CD4-positive, alpha-beta T cell (primary cell): ENCODE measurements around the gene RBPJL. TPM values are rescaled to one million over a fixed set of nuclear protein-coding genes. Genes with fewer than 3 reads are reported as not detected.

ENCODE experiments used
- ATAC-seq: fragments of 200-7000 bp; cut with Tn5 transposase; one replicate; pipeline ENCODE4 v1.10.0; 2022; ENCODE audit warnings: mild to moderate bottlenecking; ENCODE audit not compliant: poor library complexity
- CTCF ChIA-PET: fragments of 350-600 bp; sonication (Branson Sonifier 250); formaldehyde crosslinking; loops from one replicate; lab custom pipeline; 2021; ENCODE audit warnings: antibody characterized with exemption, inconsistent platforms; lab: Charles Lee
- POLR2A ChIA-PET: fragments of 350-600 bp; sonication (Branson Sonifier 250); formaldehyde crosslinking; loops from one replicate; lab custom pipeline; 2021; ENCODE audit warnings: antibody characterized with exemption, inconsistent platforms; lab: Charles Lee
- DNase-seq, 14 experiments: peaks; one replicate each; pipeline ENCODE4 v3.0.0-alpha.2; 2013 to 2020; ENCODE audit warnings: mixed read lengths in 2 of 14
- H3K27ac ChIP-seq, 2 donors: one replicate each; pipeline versions ENCODE4 v1.5.1 to v1.7.0; 2013; ENCODE audit warnings: low read length in 2 of 2, low read depth in 1 of 2, mild to moderate bottlenecking in 1 of 2
- H3K27me3 ChIP-seq, 2 experiments: 1 replicate in 1 of 2; 2 replicates in 1 of 2; pipeline versions ENCODE4 v1.6.1 to v1.7.0; 2013; ENCODE audit warnings: low read length in 2 of 2, control low read depth in 1 of 2, mild to moderate bottlenecking in 1 of 2, moderate library complexity in 1 of 2; ENCODE audit not compliant: insufficient read depth in 2 of 2, control insufficient read depth in 1 of 2
- H3K36me3 ChIP-seq: one replicate; pipeline ENCODE4 v1.6.1; 2013; ENCODE audit warnings: low read length, control low read depth; ENCODE audit not compliant: insufficient read depth
- H3K4me1 ChIP-seq: one replicate; pipeline ENCODE4 v1.6.1; 2013; ENCODE audit warnings: low read length, control low read depth; ENCODE audit not compliant: insufficient read depth
- H3K4me3 ChIP-seq: one replicate; pipeline ENCODE4 v1.5.1; 2013; ENCODE audit warnings: mild to moderate bottlenecking, low read length, moderate library complexity
- H3K9me3 ChIP-seq, 2 experiments: 1 replicate in 1 of 2; 2 replicates in 1 of 2; pipeline versions ENCODE4 v1.6.1 to v1.7.0; 2013; ENCODE audit warnings: low read length in 2 of 2, mild to moderate bottlenecking in 2 of 2, control low read depth in 1 of 2, moderate library complexity in 1 of 2; ENCODE audit not compliant: control insufficient read depth in 1 of 2, insufficient read depth in 1 of 2
- H3K27ac Mint-ChIP-seq: one replicate; pipeline ENCODE4 v1.8.0; 2020; ENCODE audit warnings: mixed read lengths
- H3K27me3 Mint-ChIP-seq: one replicate; pipeline ENCODE4 v1.8.0; 2021; ENCODE audit warnings: mixed read lengths
- H3K36me3 Mint-ChIP-seq: one replicate; pipeline ENCODE4 v1.8.0; 2021; ENCODE audit warnings: low read depth, mixed read lengths
- H3K4me1 Mint-ChIP-seq: one replicate; pipeline ENCODE4 v1.8.0; 2021; ENCODE audit warnings: low read depth, mixed read lengths
- H3K4me3 Mint-ChIP-seq: one replicate; pipeline ENCODE4 v1.8.0; 2020; ENCODE audit warnings: mild to moderate bottlenecking, mixed read lengths
- H3K9me3 Mint-ChIP-seq: one replicate; pipeline ENCODE4 v1.8.0; 2020; ENCODE audit warnings: mixed read lengths
- intact Hi-C, 2 experiments: fragments of 100-400 bp; cut with DNase I in 1 of 2; cut with micrococcal nuclease in 1 of 2; formaldehyde crosslinking; loops; one replicate each; pipeline versions ENCODE4 v1.15.1 to v1.9.0; 2023 to 2025; cut with DNase I, micrococcal nuclease
- total RNA-seq, 174 experiments: library from RNA in 2 of 174; stranded (reverse) in 2 of 174; gene quantifications; one replicate each; pipeline ENCODE4 v1.2.3 and lab custom pipeline; 2021 to 2026
- TF ChIP-seq, protein P1 (sequence below): fragments of 200-600 bp; IDR thresholded peaks from one replicate; pipeline ENCODE4 v1.8.0; 2022; ENCODE audit warnings: antibody characterized with exemption, mild to moderate bottlenecking

Gene RBPJL
- total RNA-seq, 2 experiments from 2014 or later = not detected

DNA sequence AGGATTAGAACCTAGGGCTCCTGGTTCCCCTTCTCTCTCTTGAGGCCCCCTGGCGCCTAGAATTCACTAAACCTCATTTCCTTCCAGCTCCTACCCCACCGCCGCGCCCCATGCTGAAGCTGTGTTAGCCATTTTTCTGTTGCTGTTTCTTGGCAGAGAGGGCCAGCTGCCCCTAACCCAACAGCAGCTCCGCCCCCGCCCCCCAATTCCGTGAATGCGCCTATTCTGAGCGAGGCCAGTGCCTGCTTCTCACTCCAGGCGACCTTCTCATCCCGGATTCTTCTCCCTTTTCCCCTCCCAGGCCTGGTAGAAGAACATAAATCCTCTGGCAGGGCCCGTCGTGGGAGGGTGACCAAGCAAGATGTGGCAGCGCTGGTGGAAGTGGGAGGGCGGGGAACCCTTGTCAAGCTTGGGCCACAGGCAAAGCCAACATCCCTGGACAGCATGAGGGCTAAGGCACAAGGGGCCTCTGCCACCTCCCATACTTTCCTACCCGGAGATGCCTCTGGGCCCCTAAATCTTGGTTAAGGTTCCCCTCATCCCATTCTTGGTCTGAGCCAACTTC, 518 bp downstream of the RBPJL start:
- DNase-seq = no peak
- TF ChIP-seq, protein P1, sequence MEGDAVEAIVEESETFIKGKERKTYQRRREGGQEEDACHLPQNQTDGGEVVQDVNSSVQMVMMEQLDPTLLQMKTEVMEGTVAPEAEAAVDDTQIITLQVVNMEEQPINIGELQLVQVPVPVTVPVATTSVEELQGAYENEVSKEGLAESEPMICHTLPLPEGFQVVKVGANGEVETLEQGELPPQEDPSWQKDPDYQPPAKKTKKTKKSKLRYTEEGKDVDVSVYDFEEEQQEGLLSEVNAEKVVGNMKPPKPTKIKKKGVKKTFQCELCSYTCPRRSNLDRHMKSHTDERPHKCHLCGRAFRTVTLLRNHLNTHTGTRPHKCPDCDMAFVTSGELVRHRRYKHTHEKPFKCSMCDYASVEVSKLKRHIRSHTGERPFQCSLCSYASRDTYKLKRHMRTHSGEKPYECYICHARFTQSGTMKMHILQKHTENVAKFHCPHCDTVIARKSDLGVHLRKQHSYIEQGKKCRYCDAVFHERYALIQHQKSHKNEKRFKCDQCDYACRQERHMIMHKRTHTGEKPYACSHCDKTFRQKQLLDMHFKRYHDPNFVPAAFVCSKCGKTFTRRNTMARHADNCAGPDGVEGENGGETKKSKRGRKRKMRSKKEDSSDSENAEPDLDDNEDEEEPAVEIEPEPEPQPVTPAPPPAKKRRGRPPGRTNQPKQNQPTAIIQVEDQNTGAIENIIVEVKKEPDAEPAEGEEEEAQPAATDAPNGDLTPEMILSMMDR = no peak
- H3K4me1 ChIP-seq = peaks cover 13% of the 10 kb centered on the region
- Mint-ChIP-seq H3K4me1 (peaks cover 7% of the 10 kb centered on the region), H3K27me3 (peaks cover 83% of the 10 kb centered on the region), H3K36me3 (no peaks in the 10 kb centered on the region), H3K4me3 (no peak overlapping the region), H3K9me3 (no peaks in the 10 kb centered on the region), H3K27ac (no peak overlapping the region)
- no peak overlapping the region for H3K27ac ChIP-seq
- CTCF ChIA-PET = interaction anchor here (1.1 kb wide), 1 partner anchor 12 kb away, joined by 3 read pairs; no protein-coding TSS in a partner anchor
- ATAC-seq = no peak
- POLR2A ChIA-PET = no interaction called here
- intact Hi-C loops = no loop called here
- H3K4me3 ChIP-seq = no peak overlapping the region
- peaks cover 27 to 36% of the 10 kb centered on the region in 2 experiments for H3K27me3 ChIP-seq
- H3K36me3 ChIP-seq = no peaks in the 10 kb centered on the region
- H3K9me3 ChIP-seq = peaks cover 0 to 15% of the 10 kb centered on the region in 2 experiments

DNA sequence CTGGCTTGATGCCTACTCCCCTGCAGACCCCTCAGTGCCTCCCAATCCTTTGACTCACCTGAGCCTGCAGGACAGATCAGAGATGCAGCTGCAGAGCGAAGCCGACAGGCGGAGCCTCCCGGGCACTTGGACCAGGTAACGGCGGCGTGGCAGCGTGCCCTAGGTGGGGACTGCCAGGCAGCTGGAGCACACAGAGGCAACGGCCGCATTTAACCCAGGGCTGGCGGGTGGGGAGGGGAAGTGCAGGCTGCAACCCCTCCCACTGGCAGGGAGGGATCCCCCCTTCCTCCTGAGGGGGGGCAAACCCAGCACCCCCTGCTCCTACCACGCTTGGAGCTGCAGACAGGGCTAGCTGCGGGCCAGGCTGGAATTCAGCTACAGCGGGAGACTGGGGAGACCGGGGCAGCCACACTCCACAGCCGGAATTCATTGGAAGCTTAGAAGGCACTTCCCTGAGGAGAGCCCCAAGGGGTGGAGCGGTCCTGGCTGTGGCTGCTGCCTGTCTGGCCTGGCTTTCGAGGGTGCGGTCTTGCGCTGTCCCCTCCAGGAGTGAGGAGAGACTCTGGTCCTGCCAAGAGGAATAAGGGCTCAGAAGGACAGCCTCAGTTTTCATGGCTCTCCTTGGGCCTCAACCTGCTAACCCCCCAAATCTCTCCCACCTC, 1.6 kb downstream of the RBPJL start, which contains the start of gene MATN4:
TSS of gene MATN4 (minus strand) at position 183 of the 662 bp plus-strand sequence. CDS start 2,717 bp downstream, outside the sequence.
- Histone ChIP-seq H3K27me3 (peaks cover 36 to 39% of the 10 kb centered on the region in 2 experiments), H3K27ac (no peak within 1 kb of the TSS), H3K36me3 (no peaks in the 10 kb centered on the region), H3K9me3 (peaks cover 0 to 16% of the 10 kb centered on the region in 2 experiments), H3K4me3 (no peak within 1 kb of the TSS), H3K4me1 (peaks cover 13% of the 10 kb centered on the region)
- H3K4me1 Mint-ChIP-seq = peaks cover 7% of the 10 kb centered on the region
- POLR2A ChIA-PET = no interaction called here
- peaks cover 81% of the 10 kb centered on the region for H3K27me3 Mint-ChIP-seq
- DNase-seq = no peak
- TF ChIP-seq, protein P1 = no peak
- no peaks in the 10 kb centered on the region for H3K36me3 Mint-ChIP-seq
- H3K9me3 Mint-ChIP-seq = no peaks in the 10 kb centered on the region
- ATAC-seq = no peak
- intact Hi-C loops = no loop called here
- CTCF ChIA-PET = no interaction called here
- no peak within 1 kb of the TSS for H3K27ac Mint-ChIP-seq
- H3K4me3 Mint-ChIP-seq = no peak within 1 kb of the TSS

DNA sequence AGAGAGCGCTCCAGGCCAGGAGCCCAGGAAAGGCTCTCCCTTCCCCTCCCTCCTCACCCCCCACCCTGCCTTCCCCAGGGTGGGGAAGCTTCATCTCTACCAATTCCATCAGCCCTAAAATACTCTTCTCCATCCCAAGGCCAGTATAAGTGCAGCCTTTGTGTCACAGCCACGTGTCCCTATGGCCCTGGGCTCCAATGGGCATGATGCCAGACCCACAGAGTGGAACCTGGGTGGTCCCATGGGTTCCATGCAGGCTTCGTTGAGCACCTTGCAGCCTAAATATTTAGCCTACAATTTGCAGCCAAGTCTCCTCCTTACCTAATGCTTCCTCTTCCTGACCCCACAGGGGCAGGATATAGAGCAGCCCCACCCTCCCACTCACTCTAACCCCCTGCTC, 2.4 kb downstream of the RBPJL start:
- peaks cover 81% of the 10 kb centered on the region for H3K27me3 Mint-ChIP-seq
- TF ChIP-seq, protein P1 = no peak
- no peaks in the 10 kb centered on the region for H3K9me3 Mint-ChIP-seq
- intact Hi-C loops = no loop called here
- ATAC-seq (no peak), DNase-seq (no peak)
- no peak overlapping the region for H3K27ac ChIP-seq
- H3K36me3 Mint-ChIP-seq = no peaks in the 10 kb centered on the region
- no peak overlapping the region for H3K27ac Mint-ChIP-seq
- H3K4me1 ChIP-seq = peaks cover 13% of the 10 kb centered on the region
- no peak overlapping the region for H3K4me3 Mint-ChIP-seq
- ChIA-PET POLR2A (no interaction called here), CTCF (no interaction called here)
- peaks cover 7% of the 10 kb centered on the region for H3K4me1 Mint-ChIP-seq
- peaks cover 0 to 16% of the 10 kb centered on the region in 2 experiments for H3K9me3 ChIP-seq
- peaks cover 42 to 45% of the 10 kb centered on the region in 2 experiments for H3K27me3 ChIP-seq
- no peak overlapping the region for H3K4me3 ChIP-seq
- H3K36me3 ChIP-seq = no peaks in the 10 kb centered on the region
